Measurements from ENCODE around the gene SLC25A28. TPM values are rescaled to one million over a fixed set of nuclear protein-coding genes. Genes with fewer than 3 reads are reported as not detected.

SLC25A28 gene
- total and polyA plus RNA-seq, 2 donors (not counting 1 experiment from before 2014, with no cell fraction given) = 96.4 to 224 TPM

- no peak overlapping the region for H3K4me3 ChIP-seq (ENCODE audit: control extremely low read depth in 1 of 5, extremely low read depth in 1 of 5, insufficient read depth in 1 of 5, low read depth in 2 of 5, low read length in 4 of 5)
- H3K27ac Mint-ChIP-seq = no peak overlapping the region
- H3K27ac ChIP-seq (ENCODE audit: low read length in 2 of 2) = no peak overlapping the region
- no peaks in the 10 kb centered on the region for H3K9me3 Mint-ChIP-seq (ENCODE audit: insufficient read depth)
- H3K9ac ChIP-seq (ENCODE audit: low read length) = no peak overlapping the region
- ATAC-seq (ENCODE audit: low read depth) (no peak), DNase-seq (no peak)
- H3K9me3 ChIP-seq (ENCODE audit: control extremely low read depth in 1 of 3, control insufficient read depth in 2 of 3, insufficient read depth in 1 of 3, low read length in 2 of 3) = no peaks in the 10 kb centered on the region
- peaks cover 29% of the 10 kb centered on the region for H3K4me1 Mint-ChIP-seq
- no peak overlapping the region for H3K4me2 ChIP-seq (replicated peaks; ENCODE audit: low read depth, low read length, poor library complexity, severe bottlenecking)
- H3K4me3 Mint-ChIP-seq = no peak overlapping the region
- H3K79me2 ChIP-seq (ENCODE audit: control insufficient read depth, insufficient read depth, low read length) = no peaks in the 10 kb centered on the region
- H3K27me3 Mint-ChIP-seq = no peaks in the 10 kb centered on the region
- H4K20me1 ChIP-seq (ENCODE audit: control insufficient read depth, insufficient read depth, low read length, poor library complexity, severe bottlenecking) = no peaks in the 10 kb centered on the region
- H3K36me3 ChIP-seq (replicated peaks in 1 of 2; ENCODE audit: control extremely low read depth in 1 of 2, control insufficient read depth in 1 of 2, extremely low read depth in 1 of 2, insufficient read depth in 2 of 2, low read length in 1 of 2) = no peaks in the 10 kb centered on the region
- no CpG with 5 or more reads among the region's 3 CpGs for WGBS (ENCODE audit: insufficient coverage)
- peaks cover 13 to 25% of the 10 kb centered on the region in 2 donors for H3K4me1 ChIP-seq (ENCODE audit: control insufficient read depth in 2 of 2, insufficient read depth in 2 of 2, low read length in 2 of 2)
- TF ChIP-seq EZH2 (IDR thresholded peaks at IDR 0.05; ENCODE audit: borderline replicate concordance, insufficient read depth, low read depth, low read length, poor library complexity, severe bottlenecking) (no peak), CTCF (IDR thresholded peaks at IDR 0.05) (no peak)
- no peak overlapping the region for H2AFZ ChIP-seq (ENCODE audit: insufficient read depth, low read depth, low read length, poor library complexity, severe bottlenecking)
- peaks cover 0 to 3% (median 0%) of the 10 kb centered on the region in 4 experiments for H3K27me3 ChIP-seq (replicated peaks in 1 of 4; ENCODE audit: control extremely low read depth in 1 of 4, control insufficient read depth in 3 of 4, insufficient read depth in 4 of 4, low read length in 3 of 4)
- POLR2A ChIA-PET = interaction anchor here (0.7 kb wide), 1 partner anchor 48 kb away, joined by 4 read pairs; no protein-coding TSS in a partner anchor
- CTCF ChIA-PET = interaction anchor here (0.7 to 12.0 kb wide), 4 partner anchors 23 to 128 kb away, joined by 3 to 353 read pairs (median 5); partner anchors contain the start of gene SLC25A28
- intact Hi-C loops (cut with micrococcal nuclease) = no loop called here
Observed at GRCh38 chr10:99564361-99564760, 55.9 kb downstream of the SLC25A28 start.

GRCh38 chr10:99562631-99563030 lies 57.6 kb downstream of the SLC25A28 start:
- TF ChIP-seq CTCF (IDR thresholded peaks at IDR 0.05) (no peak), EZH2 (IDR thresholded peaks at IDR 0.05; ENCODE audit: borderline replicate concordance, insufficient read depth, low read depth, low read length, poor library complexity, severe bottlenecking) (no peak)
- no peak overlapping the region for H3K4me3 ChIP-seq (ENCODE audit: control extremely low read depth in 1 of 5, extremely low read depth in 1 of 5, insufficient read depth in 1 of 5, low read depth in 2 of 5, low read length in 4 of 5)
- Mint-ChIP-seq H3K27ac (peak overlapping the region; percentile 10), H3K4me1 (peaks cover 20% of the 10 kb centered on the region), H3K27me3 (peaks cover 5% of the 10 kb centered on the region), H3K4me3 (no peak overlapping the region), H3K9me3 (ENCODE audit: insufficient read depth) (no peaks in the 10 kb centered on the region)
- H3K36me3 ChIP-seq (replicated peaks in 1 of 2; ENCODE audit: control extremely low read depth in 1 of 2, control insufficient read depth in 1 of 2, extremely low read depth in 1 of 2, insufficient read depth in 2 of 2, low read length in 1 of 2) = no peaks in the 10 kb centered on the region
- ATAC-seq (ENCODE audit: low read depth) (peak; percentile 49), DNase-seq (peak; percentile 46)
- H3K27me3 ChIP-seq (replicated peaks in 1 of 4; ENCODE audit: control extremely low read depth in 1 of 4, control insufficient read depth in 3 of 4, insufficient read depth in 4 of 4, low read length in 3 of 4) = peaks cover 0 to 3% (median 2%) of the 10 kb centered on the region in 4 experiments
- H3K9ac ChIP-seq (ENCODE audit: low read length) = no peak overlapping the region
- peaks cover 8 to 18% of the 10 kb centered on the region in 2 donors for H3K4me1 ChIP-seq (ENCODE audit: control insufficient read depth in 2 of 2, insufficient read depth in 2 of 2, low read length in 2 of 2)
- H3K27ac ChIP-seq (ENCODE audit: low read length in 2 of 2) = peak overlapping the region in 1 of 2 donors; percentile 9
- WGBS (ENCODE audit: insufficient coverage) = no CpG with 5 or more reads among the region's 2 CpGs
- peak overlapping the region; percentile 3 for H3K4me2 ChIP-seq (replicated peaks; ENCODE audit: low read depth, low read length, poor library complexity, severe bottlenecking)
- no peaks in the 10 kb centered on the region for H4K20me1 ChIP-seq (ENCODE audit: control insufficient read depth, insufficient read depth, low read length, poor library complexity, severe bottlenecking)
- intact Hi-C loops (cut with micrococcal nuclease) = no loop called here
- H3K9me3 ChIP-seq (ENCODE audit: control extremely low read depth in 1 of 3, control insufficient read depth in 2 of 3, insufficient read depth in 1 of 3, low read length in 2 of 3) = no peaks in the 10 kb centered on the region
- H2AFZ ChIP-seq (ENCODE audit: insufficient read depth, low read depth, low read length, poor library complexity, severe bottlenecking) = no peak overlapping the region
- ChIA-PET POLR2A (no interaction called here), CTCF (interaction anchor here (0.7 to 12.0 kb wide), 4 partner anchors 22 to 264 kb away, joined by 3 to 353 read pairs (median 3); partner anchors contain the start of gene SLC25A28)
- no peaks in the 10 kb centered on the region for H3K79me2 ChIP-seq (ENCODE audit: control insufficient read depth, insufficient read depth, low read length)
